ENCODE data around the gene LIPF. TPM values are rescaled to one million over a fixed set of nuclear protein-coding genes. Genes with fewer than 3 reads are reported as not detected.

The LIPF gene, protein sequence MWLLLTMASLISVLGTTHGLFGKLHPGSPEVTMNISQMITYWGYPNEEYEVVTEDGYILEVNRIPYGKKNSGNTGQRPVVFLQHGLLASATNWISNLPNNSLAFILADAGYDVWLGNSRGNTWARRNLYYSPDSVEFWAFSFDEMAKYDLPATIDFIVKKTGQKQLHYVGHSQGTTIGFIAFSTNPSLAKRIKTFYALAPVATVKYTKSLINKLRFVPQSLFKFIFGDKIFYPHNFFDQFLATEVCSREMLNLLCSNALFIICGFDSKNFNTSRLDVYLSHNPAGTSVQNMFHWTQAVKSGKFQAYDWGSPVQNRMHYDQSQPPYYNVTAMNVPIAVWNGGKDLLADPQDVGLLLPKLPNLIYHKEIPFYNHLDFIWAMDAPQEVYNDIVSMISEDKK
- total RNA-seq: not detected in 2 replicates

DNA sequence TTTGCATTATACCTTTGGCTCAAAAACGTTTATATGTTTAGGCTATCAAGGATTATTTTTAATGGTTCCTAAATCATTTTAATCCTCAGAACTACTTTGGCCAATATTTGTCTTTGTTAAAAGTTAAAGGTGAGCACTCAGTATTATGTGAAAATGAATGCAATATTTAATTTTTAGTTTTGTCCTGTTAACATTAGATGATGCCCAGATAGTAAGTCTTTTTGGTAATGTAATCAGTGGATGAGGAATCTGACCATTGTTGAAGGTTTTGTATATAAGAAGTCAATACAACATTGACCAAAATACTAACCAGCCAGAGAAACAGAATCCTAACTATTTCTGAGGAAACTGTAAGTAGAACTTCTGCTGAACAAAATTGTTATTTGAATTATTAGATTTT, at the start of gene LIPF:
Gene LIPF (plus strand): TSS at position 301 of the 400 bp plus-strand sequence. CDS start 2,856 bp downstream, outside the sequence.

DNA sequence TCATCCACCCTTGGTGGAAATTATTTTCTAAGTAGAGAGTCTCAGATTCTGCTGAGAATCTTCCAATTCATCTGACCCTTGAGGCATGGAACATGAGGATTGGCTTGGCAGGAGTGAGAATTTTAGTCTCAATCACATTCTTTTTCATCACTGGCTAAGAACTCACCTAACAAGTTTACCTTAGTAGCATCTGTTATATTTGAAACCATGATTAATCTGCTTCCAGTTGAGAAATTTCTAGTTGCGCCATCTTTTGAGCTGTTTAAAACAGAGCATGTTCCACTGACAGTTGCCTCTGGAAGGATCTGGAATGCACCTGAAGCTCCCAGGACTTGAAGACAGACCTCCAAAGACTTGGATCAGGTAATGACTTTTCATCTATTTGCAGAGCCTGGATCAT, 41.7 kb downstream of the LIPF start, which contains the start of gene LIPK:
Gene LIPK (plus strand): TSS at position 292 of the 400 bp plus-strand sequence. CDS start 18,295 bp downstream, outside the sequence.

Other genes with a start within 250 kb of the LIPF start
- gene RNLS, start 81.1 kb upstream of the LIPF start, total RNA-seq: 1.4 and 2.9 TPM in 2 replicates
- not detected in 2 replicates for gene LIPJ, start 77.7 kb upstream of the LIPF start, total RNA-seq
- gene LIPK, start 41.8 kb downstream of the LIPF start, total RNA-seq: not detected in 2 replicates
- gene LIPN, start 95.6 kb downstream of the LIPF start, total RNA-seq: not detected in 2 replicates
- not detected in 2 replicates for gene LIPM, start 138.3 kb downstream of the LIPF start, total RNA-seq
- not detected in 2 replicates for gene ANKRD22, start 187.4 kb downstream of the LIPF start, total RNA-seq
- gene STAMBPL1, start 215.8 kb downstream of the LIPF start, total RNA-seq: 0.44 and 0.67 TPM in 2 replicates

All from mammary microvascular endothelial cell (primary cell).